ENCODE results near the gene PRSS57.
"Not testable (repeated sequence)": the region's sequence is repeated elsewhere in the genome, so short reads cannot be mapped to it uniquely, and the experiment has no call there.

Gene PRSS57

DNA sequence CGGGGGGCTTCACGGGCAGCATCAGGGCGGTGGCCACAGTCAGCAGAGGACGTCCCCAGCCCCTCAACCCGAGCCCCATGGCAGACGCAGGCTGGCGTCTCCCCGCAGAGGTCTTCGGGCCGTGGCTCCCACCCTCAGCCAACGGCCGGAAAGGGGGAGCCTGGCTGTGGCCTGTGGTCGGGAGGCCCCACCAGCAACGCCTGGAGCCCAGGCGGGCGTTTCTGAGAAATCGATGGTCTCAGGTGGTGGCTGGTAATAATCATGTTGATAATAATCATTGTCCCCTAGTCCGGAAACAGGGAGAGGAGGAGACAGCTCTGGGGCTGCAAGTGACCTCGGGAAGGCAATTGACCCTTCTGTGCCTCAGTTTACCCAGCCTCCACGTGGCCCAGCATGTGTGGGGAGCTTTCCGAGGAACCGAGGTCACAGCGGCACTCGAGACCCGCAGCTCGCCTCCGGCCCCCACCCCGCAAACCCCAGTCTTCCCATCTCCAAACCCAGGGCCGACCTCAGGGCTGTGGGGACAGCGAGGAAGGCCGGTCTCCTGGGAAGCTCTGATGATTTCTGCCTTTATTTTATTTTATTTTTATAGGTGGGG, at the start of gene PRSS57:
TSS of gene PRSS57 (minus strand) at position 101 of the 598 bp plus-strand sequence. CDS start at position 79, 22 bp downstream.
- DNase-seq = no peak

DNA sequence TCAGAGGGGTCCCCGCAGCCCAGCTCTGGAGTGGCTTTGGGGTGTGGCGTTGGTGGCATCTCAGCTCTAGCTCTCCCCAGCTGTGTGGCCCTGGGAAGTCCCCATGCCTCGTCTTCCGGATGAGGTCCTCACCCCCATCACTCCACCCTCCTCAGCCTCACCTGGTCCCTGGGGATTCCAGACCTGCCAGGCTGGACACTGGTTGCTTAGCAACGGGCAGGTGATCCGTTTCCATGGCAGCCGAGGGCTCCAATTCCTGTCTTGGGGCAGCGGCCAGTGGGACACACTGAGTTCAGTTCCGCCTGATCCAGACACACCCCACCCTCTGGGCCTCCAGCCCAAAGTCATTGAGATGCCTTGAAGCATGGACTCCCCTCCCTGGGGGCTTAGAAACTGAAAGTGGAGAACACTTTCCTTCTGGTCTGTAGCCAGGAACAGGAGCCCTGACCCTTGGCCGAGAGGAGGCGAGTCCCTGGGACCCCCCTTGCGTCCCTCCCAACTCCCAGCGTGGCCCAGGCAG, 48.0 kb upstream of the PRSS57 start:
- peak; percentile 52 for DNase-seq

DNA sequence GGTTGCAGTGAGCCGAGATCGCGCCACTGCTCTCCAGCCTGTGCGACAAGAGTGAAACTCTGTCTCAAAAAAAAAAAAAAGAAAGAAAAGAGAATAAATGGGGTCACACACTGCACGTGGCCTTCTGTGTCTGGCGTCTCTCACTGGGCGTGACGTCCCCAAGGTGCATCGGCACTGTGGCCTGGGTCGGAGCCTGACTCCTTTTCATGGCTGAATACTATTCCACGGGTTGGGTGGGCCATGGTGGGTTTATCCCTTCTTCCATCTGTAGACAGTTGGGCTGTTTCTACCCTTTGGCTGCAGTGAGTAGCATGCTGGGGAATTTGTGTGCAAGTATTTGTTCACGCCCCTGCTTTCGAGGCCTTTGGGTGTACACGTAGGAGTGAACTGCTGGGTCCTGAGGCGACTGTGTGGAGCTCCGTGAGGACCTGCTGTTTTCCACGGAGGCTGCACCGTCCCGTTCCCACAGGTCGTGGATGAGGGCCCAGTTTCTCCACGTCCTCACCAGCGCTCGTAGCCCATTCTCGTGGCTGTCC, 47.4 kb upstream of the PRSS57 start:
- DNase-seq = no peak

DNA sequence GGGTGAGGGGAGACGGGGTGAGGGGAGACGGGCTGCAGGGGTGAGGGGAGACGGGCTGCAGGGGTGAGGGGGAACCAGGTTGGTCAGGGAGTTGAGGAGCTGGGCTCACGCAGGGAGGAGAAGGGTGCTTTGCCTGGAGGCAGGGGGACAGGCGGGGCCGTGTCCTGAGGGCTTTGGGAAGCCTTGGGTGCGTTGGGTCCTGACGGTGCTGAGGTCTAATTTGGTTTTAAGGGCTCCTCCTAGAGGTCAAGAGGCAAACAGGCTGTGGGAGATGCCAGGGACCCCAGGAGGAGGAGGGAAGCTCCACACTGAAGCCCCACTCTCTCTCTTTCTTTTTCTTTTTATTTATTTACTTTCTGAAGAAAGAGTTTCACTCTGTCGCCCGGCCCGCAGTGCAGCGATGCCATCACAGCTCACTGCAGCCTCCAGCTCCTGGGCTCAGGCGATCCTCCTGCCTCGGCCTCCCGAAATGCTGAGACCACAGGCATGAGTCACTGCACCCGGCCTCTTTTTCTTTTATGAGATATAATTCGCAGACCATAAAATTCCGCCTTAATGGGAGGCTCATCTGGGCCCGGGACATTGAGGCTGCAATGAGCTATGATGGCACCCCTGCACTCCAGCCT, 46.4 kb upstream of the PRSS57 start:
- DNase-seq = no peak

DNA sequence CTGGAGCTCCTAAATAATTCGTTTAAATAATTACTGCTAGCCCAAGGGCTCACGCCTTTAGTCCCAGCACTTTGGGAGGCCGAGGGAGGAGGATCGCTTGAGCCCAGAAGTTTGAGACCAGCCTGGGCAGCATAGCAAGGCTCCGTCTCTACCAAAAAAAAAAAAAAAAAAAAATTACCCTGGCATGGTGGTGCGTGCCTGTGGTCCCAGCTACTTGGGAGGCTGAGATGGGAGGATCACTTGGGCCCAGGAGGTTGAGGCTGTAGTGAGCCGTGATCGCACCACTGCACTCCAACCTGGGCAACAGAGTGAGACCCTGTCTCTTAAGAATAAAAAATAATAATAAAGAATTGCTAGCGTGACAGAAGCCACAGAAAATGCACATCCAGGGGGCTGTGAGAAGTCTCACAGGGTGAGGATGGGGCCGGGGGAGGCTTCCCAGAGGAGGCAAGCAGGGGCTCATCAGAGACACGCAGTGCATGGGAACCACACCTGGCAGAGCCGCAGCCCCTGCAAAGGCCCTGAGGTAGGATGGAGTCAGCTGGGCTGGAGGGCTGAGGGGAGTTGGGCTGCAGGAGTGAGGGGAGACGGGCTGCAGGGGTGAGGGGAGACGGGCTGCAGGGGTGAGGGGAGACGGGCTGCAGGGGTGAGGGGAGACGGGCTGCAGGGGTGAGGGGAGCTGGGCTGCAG, 45.7 kb upstream of the PRSS57 start:
- DNase-seq = not testable (repeated sequence)

DNA sequence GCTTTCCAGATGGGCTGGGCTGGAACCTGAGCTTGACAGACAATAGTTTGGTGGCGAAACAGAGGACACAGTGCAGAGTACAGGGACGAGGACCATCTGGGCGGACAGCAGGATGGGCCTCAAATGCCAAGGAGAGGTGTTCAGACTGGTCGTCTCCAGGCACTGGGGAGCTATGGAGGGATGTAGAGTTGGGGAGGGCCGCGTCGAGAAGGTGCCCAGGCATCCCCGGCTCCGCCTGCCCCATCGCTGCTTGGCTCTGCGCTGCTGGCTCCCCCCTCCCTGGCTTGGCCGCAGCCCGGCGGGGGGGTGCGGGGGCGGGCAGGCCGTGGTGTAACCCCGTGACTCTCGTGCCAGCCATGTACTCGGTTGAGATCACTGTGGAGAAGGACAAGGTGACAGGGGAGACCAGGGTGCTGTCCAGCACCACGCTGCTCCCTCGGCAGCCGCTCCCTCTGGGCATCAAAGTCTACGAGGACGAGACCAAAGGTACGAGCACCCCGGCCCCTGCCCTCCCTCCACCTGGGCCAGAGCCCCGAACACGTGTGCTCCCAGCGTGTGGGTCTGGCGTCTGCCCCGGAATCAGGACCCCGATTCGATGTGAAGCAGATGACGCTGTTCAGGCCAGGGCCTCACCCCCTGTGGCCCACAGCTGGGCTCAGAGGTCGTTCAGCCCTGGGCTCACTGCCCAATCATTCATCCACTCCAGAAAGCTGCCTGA, 44.9 kb upstream of the PRSS57 start:
- no peak for DNase-seq

DNA sequence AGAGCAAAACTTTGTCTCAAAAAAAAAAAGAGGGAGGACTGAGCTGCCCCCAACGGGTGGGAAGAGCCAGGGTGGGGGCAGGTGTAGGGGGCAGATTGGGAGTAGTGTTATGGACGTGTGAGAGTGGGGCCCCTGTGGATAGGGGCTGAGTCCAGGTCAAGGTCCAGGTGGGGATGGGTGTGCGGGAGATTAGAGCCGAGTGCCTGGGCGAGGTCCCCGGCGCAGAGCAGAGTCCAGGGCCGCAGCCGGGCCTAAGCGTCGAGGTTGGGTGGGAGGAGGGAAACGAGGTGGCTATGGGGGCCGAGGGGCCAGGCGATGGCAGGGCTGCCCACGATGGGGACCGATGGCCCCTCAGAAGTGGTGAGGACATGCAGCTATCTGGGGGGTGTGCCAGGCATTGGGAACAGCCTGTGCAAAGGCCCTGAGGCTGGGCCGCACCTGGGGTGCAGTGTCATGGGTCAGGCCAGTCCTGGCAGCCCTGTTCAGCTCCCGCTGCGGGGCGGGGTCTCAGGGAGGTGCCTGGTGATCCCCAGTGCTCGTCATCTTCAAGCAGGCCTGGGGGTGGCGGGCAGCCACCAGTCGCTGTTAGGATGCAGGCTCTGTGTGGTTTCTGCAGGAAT, 43.4 kb upstream of the PRSS57 start:
- no peak for DNase-seq

DNA sequence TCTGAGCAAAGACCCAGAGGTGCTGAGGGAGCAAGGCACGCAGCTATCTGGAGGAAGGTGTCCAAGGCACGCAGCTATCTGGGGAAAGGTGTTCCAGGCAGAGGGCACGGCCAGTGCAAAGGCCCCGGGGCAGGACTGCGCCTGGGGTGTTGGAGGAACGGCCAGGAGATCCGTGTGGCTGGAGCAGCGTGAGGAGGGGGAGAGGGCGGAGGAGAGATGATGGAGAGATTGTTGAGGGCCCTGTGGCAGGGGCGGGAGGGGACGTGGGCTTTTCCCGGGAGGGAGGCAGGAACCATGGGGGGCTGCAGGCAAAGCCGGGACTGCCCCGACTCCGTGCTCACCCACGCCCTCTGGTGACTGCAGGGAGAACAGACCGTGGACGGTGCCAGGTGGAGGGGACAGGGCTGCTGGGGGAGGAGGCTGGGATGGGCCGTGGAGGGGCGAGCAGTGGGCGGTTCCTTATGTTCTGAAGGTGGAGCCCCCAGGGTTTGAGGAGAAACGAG, 42.4 kb upstream of the PRSS57 start:
- DNase-seq = peak; percentile 24

DNA sequence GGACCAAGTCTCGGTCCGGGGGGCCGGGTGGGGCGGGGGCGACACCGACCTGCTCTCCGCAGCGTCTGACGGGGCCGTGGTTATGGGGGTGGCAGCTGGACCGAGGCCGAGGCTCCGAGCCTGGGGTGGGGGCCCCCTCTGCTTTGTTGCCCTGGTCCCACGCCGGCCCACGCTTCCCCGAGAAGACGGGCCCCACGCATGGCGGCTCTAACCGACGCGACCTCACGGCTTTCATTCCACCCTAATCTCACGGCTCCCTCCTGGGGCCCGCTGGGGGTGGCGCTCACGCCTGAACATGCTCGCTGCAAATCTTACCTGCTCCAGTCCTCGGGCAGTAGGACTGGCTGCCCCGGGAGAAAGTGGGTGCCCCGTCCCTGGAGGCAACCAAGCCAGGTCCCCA, 40.9 kb upstream of the PRSS57 start:
- DNase-seq = no peak

DNA sequence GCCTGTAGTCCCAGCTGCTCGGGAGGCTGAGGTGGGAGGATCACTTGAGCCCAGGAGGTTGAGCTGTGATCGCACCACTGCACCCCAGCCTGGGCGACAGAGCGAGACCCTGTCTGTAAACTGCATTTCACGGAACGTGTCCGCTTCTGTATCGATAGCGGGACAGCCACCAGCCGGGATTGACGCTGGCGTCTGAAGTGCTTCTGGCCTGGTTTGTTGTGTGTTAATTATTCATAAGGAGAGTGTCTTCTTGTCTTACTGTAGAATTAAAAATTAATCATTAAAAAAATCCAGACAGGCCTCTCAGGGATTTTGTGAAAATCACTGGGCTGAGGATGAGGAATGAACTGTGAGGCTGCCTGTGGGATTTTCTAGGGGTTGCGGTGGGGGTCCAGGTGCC, 39.5 kb upstream of the PRSS57 start:
- no peak for DNase-seq

DNA sequence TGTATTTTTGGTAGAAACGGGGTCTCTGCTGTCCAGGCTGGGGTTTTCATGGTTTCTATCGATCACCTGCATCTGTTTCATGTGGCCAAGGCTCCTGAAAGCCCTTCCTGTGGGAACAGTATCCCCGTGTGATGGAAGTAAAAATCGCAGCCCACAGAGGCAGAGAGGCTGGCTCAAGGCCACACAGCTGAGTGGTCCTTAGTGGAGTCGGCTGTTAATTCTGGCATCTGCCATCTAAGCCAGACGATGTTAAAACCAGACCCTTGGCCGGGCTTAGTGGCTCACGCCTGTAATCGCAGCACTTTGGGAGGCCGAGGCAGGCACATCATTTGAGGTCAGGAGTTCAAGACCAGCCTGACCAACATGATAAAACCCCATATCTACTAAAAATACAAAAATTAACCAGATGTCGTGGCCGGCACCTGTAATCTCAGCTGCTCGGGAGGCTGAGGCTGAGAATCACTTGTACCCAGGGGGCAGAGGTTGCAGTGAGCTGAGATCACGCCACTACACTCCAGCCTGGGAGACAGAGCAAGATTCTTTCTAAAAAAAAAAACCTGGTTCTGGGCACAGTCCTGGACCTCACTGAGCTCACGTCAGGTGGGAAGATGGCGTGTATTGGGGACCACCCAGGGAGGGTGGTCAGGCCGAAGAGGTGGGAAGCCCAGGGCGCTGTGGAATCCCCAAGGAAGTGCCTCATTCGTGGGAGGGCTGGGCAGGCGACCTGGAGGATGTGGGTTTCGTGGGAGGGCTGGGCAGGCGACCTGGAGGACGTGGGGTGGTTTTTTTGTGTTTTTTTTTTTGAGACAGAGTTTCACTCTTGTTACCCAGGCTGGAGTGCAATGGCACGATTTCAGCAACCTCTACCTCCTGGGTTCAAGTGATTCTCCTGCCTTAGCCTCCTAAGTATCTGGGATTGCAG, 37.2 kb upstream of the PRSS57 start:
- DNase-seq = no peak

DNA sequence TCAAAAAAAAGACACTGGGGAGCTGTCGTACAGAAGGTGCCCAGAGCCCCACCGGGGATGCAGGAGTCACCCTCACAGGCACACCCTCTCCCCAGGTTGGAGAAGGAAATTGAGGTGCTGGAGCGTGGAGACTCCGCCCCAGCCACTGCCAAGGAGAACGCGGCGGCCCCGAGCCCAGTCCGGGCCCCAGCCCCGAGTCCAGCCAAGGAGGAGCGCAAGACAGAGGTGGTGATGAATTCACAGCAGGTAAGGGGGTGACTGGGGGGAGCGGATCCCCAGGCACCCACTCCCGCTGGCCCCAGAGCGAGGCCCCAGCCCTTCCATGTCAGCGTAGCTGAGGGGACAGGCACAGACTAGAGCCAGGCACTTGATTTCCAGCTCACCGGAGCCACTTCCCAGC, 35.7 kb upstream of the PRSS57 start:
- no peak for DNase-seq

DNA sequence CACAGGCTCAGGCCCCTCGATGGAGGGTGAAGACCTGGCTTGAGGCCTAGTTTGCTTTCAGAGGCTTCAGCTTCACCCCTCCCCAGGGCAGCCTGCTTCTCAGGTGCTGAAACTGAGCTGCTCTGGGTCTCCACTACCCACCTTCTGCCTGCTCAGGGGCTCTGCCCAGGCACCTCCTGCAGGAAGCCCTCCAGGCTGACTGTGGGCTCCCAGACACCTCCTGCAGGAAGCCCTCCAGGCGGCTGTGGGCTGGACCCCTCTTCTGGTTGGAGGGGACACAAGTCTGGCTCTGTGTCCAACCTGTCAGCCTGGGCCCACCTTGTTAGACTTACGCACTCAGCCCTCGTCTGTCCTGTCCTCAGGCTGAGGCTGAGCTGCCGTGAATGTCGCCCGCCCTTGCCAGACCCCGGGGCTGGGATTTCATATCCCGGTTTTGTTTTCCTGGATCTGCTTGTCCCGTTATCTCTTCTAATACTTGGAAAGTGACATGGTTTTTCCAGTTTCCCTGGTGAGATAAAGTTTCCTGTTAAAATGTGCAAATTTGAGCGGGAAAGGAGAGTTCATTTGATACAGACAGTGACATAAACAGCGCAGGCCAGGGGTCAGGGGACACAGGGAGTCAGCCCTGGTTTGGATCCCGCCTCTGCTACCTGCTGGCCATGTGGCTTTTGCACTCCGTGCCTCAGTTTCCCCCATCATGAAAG, 34.9 kb upstream of the PRSS57 start:
- no peak for DNase-seq

DNA sequence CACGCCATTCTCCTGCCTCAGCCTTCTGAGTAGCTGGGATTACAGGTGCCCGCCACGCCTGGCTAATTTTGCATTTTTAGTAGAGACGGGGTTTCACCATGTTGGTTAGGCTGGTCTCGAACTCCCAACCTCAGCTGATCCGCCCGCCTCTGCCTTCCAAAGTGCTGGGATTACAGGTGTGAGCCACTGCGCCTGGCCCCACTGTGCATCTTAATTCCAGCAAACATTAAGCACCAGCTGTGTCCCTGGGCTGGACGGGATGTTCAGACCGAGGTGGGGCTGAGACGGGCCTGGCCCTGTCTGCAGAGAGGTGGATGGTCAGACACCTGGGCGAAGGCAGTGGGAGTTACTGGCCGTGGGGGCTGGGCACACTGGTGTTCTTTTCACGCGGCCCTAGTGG, 34.3 kb upstream of the PRSS57 start:
- not testable (repeated sequence) for DNase-seq

DNA sequence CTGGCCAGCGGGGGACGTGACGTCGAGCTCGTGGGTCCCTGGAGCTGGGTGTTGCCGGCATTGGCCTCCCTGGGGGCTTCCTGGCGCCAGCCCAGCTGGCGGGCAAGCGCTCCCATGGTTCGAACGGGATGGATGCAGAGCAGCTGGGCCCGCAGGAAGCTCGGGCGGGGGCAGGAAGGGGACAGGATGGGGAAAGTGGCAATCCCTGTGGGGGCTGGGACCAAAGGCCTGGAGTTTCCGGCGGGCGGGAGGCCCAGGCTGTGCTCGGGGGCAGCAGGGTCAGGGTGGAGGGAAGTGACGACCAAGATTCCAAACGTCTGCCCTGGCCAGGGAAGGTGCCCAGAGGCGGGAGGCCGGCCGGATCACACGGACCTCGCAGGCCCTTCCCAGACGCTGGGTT, 32.8 kb upstream of the PRSS57 start:
- no peak for DNase-seq

DNA sequence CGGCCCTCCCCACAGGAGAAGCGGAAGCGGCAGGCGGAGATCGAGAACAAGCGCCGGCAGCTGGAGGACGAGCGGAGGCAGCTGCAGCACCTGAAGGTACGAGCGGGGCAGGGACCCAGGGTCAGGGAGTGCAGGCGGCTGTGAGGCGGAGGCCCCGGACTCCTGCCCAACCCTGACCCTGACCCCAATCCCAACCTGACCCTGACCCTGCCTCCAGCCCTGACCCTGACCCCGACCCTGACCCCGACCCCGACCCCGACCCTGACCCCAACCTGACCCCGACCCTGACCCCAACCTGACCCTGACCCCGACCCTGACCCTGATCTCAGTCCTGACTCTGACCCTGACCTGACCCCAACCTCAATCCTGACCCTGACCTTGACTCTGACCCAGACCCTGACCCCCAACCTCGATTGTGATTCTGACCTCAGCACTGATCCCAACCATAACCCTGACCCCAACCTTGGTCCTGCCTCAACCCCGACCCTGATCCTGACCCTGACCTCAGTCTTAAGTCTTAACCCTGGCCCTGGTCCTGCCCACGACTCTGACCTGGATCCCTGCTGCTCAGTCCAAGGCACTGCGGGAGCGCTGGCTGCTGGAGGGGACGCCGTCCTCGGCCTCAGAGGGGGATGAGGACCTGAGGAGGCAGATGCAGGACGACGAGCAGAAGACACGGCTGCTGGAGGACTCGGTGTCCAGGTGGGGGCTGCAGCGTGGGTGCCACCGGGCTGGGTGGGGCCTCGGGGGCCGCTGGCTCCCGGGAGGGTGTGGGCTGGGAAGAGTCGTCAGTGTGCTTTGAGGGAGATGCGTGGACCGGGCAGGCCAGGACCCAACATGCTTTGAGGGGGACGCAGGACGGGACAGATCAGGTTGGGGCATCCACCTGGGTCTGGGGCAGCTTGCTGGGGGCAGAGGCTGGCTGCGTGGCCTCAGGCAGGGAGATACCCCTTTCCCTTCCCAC, 32.0 kb upstream of the PRSS57 start:
- DNase-seq = no peak

DNA sequence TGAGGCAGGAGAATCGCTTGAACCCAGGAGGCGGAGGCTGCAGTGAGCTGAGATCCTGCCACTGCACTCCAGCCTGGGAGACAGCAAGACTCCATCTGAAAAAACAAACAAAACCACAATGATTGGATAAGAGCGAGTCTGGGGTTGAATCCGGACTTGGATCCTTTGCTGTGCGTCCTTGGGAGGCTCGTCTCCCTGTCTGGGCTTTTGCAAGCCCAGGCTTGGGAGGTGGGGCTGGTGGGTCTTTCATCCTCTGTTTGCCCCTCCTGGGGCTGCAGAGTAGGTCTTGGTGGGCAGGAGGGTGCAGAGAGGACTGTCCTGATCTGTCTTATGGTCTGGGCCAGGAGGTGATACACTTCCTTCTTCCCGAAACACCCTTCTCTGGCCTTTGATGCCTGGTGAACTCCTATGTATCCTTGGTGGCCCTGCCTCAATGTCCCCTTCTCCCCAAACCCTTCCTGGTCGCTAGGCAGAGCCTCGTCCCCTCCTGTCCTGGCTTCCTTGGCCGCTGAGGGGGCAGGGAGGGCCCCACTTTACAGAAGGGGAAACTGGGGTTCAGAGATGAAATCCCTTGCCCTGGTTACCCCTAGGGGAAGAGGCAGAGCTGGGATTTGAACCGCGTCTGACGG, 30.3 kb upstream of the PRSS57 start:
- no peak for DNase-seq

DNA sequence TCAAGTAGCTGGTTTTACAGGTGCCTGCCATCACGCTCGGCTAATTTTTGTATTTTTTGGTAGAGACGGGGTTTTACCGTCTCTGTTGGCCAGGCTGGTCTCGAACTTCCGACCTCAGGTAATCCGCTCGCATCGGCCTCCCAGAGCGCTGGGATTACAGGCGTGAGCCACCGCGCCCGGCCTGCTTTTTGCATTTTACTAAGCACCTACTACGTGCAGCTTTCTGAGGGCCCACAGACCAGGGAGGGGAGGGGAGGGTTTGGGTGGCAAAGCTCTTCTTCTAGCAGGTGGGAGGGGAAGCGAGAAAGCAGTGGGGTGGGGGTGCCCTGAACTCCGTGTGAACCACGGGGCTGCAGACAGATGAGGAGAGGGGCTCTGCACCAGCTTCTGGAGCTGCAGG, 28.5 kb upstream of the PRSS57 start:
- no peak for DNase-seq

DNA sequence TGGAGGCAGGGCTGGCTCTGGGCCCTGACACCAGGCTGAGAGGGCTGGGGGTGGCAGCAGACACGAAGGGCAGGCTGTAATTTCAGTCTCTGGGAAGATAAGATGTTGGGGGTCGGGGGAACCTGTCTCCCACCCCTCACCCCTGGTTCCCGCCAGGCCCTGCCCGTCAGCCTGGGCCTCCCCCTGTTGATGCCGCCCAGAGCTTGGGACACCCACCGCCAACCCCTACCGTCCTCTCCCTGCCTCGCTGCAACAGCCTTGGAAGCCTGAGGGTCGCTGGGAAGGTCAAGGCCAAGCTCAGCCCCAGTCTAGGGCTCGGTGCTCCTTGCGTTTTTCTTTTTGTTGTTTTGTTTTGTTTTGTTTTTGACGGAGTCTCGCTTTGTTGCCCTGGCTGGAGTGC, 28.0 kb upstream of the PRSS57 start:
- no peak for DNase-seq
